Right hindlimb (tissue), 1 donor: ENCODE results near the gene FEV.

Experiments
- DNase-seq: peaks from one replicate; pipeline ENCODE4 v3.0.0-alpha.2; 2018

Gene FEV

GRCh38 chr2:218992196-218992595 lies 7.2 kb upstream of the FEV start:
- DNase-seq: no peak

GRCh38 chr2:218991674-218992168 lies 6.7 kb upstream of the FEV start:
- no peak for DNase-seq

GRCh38 chr2:218990612-218991011 lies 5.6 kb upstream of the FEV start:
- DNase-seq: no peak

- DNase-seq: no peak
Measured at GRCh38 chr2:218990052-218990451, 5.1 kb upstream of the FEV start.

GRCh38 chr2:218988650-218989049 lies 3.7 kb upstream of the FEV start:
- DNase-seq: no peak

GRCh38 chr2:218988164-218988563 lies 3.2 kb upstream of the FEV start:
- DNase-seq: no peak

- DNase-seq: no peak
Measured at GRCh38 chr2:218986148-218986761, 1.3 kb upstream of the FEV start.

GRCh38 chr2:218985325-218986091 lies 524 bp upstream of the FEV start:
- no peak for DNase-seq

GRCh38 chr2:218984239-218985020 lies 554 bp downstream of the FEV start:
- DNase-seq: peak; percentile 59

- no peak for DNase-seq
Measured at GRCh38 chr2:218983934-218984238, 1.1 kb downstream of the FEV start.

GRCh38 chr2:218983263-218983933 lies 1.6 kb downstream of the FEV start:
- DNase-seq: no peak

- no peak for DNase-seq
Measured at GRCh38 chr2:218982586-218983262, 2.3 kb downstream of the FEV start.

GRCh38 chr2:218981881-218982585 lies 3.0 kb downstream of the FEV start:
- DNase-seq: peak; percentile 72

GRCh38 chr2:218981390-218981880 lies 3.5 kb downstream of the FEV start:
- DNase-seq: no peak

- no peak for DNase-seq
Measured at GRCh38 chr2:218980735-218981389, 4.1 kb downstream of the FEV start.

GRCh38 chr2:218979846-218980734 lies 4.9 kb downstream of the FEV start:
- DNase-seq: peak; percentile 81

GRCh38 chr2:218975060-218975777 lies 9.8 kb downstream of the FEV start:
- DNase-seq: no peak

GRCh38 chr2:218970894-218971293 lies 14.1 kb downstream of the FEV start:
- DNase-seq: no peak

- DNase-seq: no peak
Measured at GRCh38 chr2:218964041-218964771, 20.8 kb downstream of the FEV start.
